Transverse colon (tissue), 4 donors: ENCODE data around the gene WFDC13.

Source experiments
- CTCF ChIP-seq, 5 experiments: fragments of 200-600 bp in 3 of 5; fragments of 450-650 bp in 2 of 5; sonication (generic) in 3 of 5; IDR thresholded peaks; 1 replicate in 2 of 5; 2 replicates in 3 of 5; pipeline ENCODE4 v1.5.1; 2016 to 2017; ENCODE audit warnings: antibody characterized with exemption in 5 of 5, inconsistent platforms in 3 of 5, mild to moderate bottlenecking in 2 of 5, moderate library complexity in 1 of 5
- POLR2A ChIP-seq: fragments of 450-650 bp; IDR thresholded peaks from one replicate; pipeline ENCODE4 v1.6.1; 2016; ENCODE audit warnings: antibody characterized with exemption, mild to moderate bottlenecking, moderate library complexity
- POLR2AphosphoS5 ChIP-seq, 3 donors: sonication (generic); formaldehyde crosslinking; IDR thresholded peaks; one replicate each; pipeline ENCODE4 v1.6.1; 2016; ENCODE audit warnings: antibody characterized with exemption in 3 of 3

- TF ChIP-seq CTCF (IDR thresholded peaks at IDR 0.05) (no peak), POLR2AphosphoS5 (IDR thresholded peaks at IDR 0.05) (no peak), POLR2A (no peak)
These were observed 734 bp upstream of the WFDC13 start for GRCh38 chr20:45701104-45701503.
